Keratinocyte (primary cell): ENCODE results near the gene STK33. TPM values are rescaled to one million over a fixed set of nuclear protein-coding genes. Genes with fewer than 3 reads are reported as not detected.

Source experiments
- DNase-seq: peaks from one replicate; pipeline ENCODE4 v3.0.0-alpha.2; 2011; ENCODE audit warnings: low read depth, missing footprints, low spot score
- FAIRE-seq: peaks from 2 replicates; lab custom pipeline; 2011; peaks lifted over from hg19 to GRCh38; lab: Jason Lieb, UNC
- H2AFZ ChIP-seq: 2 replicates; pipeline ENCODE4 v1.6.0; 2012; ENCODE audit warnings: low read length, control low read depth, inconsistent platforms; ENCODE audit not compliant: control insufficient read depth
- H3K27ac ChIP-seq: 2 replicates; pipeline ENCODE4 v1.5.1; 2011; ENCODE audit warnings: low read length; ENCODE audit not compliant: control insufficient read depth, insufficient read depth
- H3K27me3 ChIP-seq: 3 replicates; pipeline ENCODE4 v1.6.0; 2011; ENCODE audit warnings: low read length; ENCODE audit not compliant: control insufficient read depth, insufficient read depth; ENCODE audit errors: extremely low read depth
- H3K36me3 ChIP-seq, 2 experiments: 2 replicates in 1 of 2; 3 replicates in 1 of 2; pipeline ENCODE4 v1.5.1; 2011; ENCODE audit warnings: low read length in 2 of 2, mild to moderate bottlenecking in 1 of 2; ENCODE audit not compliant: control insufficient read depth in 2 of 2, insufficient read depth in 2 of 2; ENCODE audit errors: extremely low read depth in 1 of 2
- H3K4me1 ChIP-seq: 3 replicates; pipeline ENCODE4 v1.5.1; 2011; ENCODE audit warnings: low read length; ENCODE audit not compliant: control insufficient read depth, insufficient read depth; ENCODE audit errors: extremely low read depth
- H3K4me2 ChIP-seq: 3 replicates; pipeline ENCODE4 v1.6.0; 2011; ENCODE audit warnings: low read depth, low read length; ENCODE audit not compliant: control insufficient read depth, insufficient read depth; ENCODE audit errors: extremely low read depth
- H3K4me3 ChIP-seq, 3 experiments: fragments of 200-600 bp in 1 of 3; sonication (generic) in 1 of 3; 2 replicates in 2 of 3; 3 replicates in 1 of 3; pipeline ENCODE4 v1.5.1; 2011 to 2016; ENCODE audit warnings: low read length in 3 of 3, mild to moderate bottlenecking in 3 of 3, control low read depth in 2 of 3, inconsistent platforms in 1 of 3, low read depth in 1 of 3, mixed read lengths in 1 of 3, mixed run types in 1 of 3, moderate library complexity in 1 of 3; ENCODE audit not compliant: control insufficient read depth in 2 of 3, insufficient read depth in 2 of 3; ENCODE audit errors: extremely low read depth in 1 of 3
- H3K79me2 ChIP-seq: 2 replicates; pipeline ENCODE4 v1.6.0; 2012; ENCODE audit warnings: low read length; ENCODE audit not compliant: control insufficient read depth, insufficient read depth
- H3K9ac ChIP-seq: 3 replicates; pipeline ENCODE4 v1.6.0; 2011; ENCODE audit warnings: low read length; ENCODE audit not compliant: control insufficient read depth, insufficient read depth; ENCODE audit errors: extremely low read depth
- H3K9me1 ChIP-seq: 3 replicates; pipeline ENCODE4 v1.6.0; 2011; ENCODE audit warnings: low read length; ENCODE audit not compliant: control insufficient read depth, insufficient read depth; ENCODE audit errors: extremely low read depth
- H3K9me3 ChIP-seq: 2 replicates; pipeline ENCODE4 v1.5.1; 2012; ENCODE audit warnings: low read depth, low read length; ENCODE audit not compliant: control insufficient read depth
- H4K20me1 ChIP-seq: 3 replicates; pipeline ENCODE4 v1.6.0; 2011; ENCODE audit warnings: low read length; ENCODE audit not compliant: control insufficient read depth, insufficient read depth; ENCODE audit errors: extremely low read depth
- CTCF ChIP-seq, 3 experiments: IDR thresholded peaks in 1 of 3; conservative IDR thresholded peaks in 1 of 3; optimal IDR thresholded peaks in 1 of 3; 2 replicates in 2 of 3; 3 replicates in 1 of 3; pipeline versions ENCODE3 to v1.5.1; 2011; ENCODE audit warnings: low read length in 3 of 3, mild to moderate bottlenecking in 3 of 3, moderate library complexity in 2 of 3, control low read depth in 1 of 3, inconsistent platforms in 1 of 3; ENCODE audit not compliant: insufficient read depth in 2 of 3; ENCODE audit errors: extremely low read depth in 1 of 3
- EZH2 ChIP-seq: IDR thresholded peaks from one replicate; pipeline ENCODE4 v1.6.1; 2012; ENCODE audit warnings: inconsistent platforms, mild to moderate bottlenecking, low read length, moderate library complexity
- dilution Hi-C: fragments of 300-500 bp; cut with MboI; formaldehyde crosslinking; loops from one replicate; pipeline ENCODE4 v1.7.0; 2020; ENCODE audit warnings: low sequenced_read_pairs; ENCODE audit not compliant: extremely low pct_ligation_motif_present
- polyA plus RNA-seq, 5 experiments: library from polyadenylated mRNA; depleted of rRNA in 3 of 5; stranded (reverse) in 3 of 5; stranded (forward) in 1 of 5; unstranded in 1 of 5; fragments of >200 nt; gene quantifications; 1 replicate in 1 of 5; 2 replicates in 3 of 5; 3 replicates in 1 of 5; pipeline versions ENCODE4 v1.2.1 to v1.2.3, GENCODE V29; 2011 to 2012; ENCODE audit warnings: missing spikeins in 2 of 5, low read depth in 1 of 5, low replicate concordance in 1 of 5

Gene STK33
- polyA plus RNA-seq, 1 donor (not counting 4 experiments of a cell fraction or from before 2014, with no cell fraction given) = 0.05 TPM

- no peak overlapping the region for H3K27ac ChIP-seq
- no peak overlapping the region for H3K9ac ChIP-seq
- FAIRE-seq (no peak), DNase-seq (no peak)
- no peak overlapping the region for H3K4me3 ChIP-seq
- no peaks in the 10 kb centered on the region for H3K9me3 ChIP-seq
- no peak overlapping the region for H2AFZ ChIP-seq
- H3K79me2 ChIP-seq = no peaks in the 10 kb centered on the region
- H3K27me3 ChIP-seq = no peaks in the 10 kb centered on the region
- H4K20me1 ChIP-seq = no peaks in the 10 kb centered on the region
- H3K9me1 ChIP-seq = no peaks in the 10 kb centered on the region
- no peaks in the 10 kb centered on the region for H3K4me1 ChIP-seq
- H3K4me2 ChIP-seq = no peak overlapping the region
- dilution Hi-C loops = no loop called here
- H3K36me3 ChIP-seq = no peaks in the 10 kb centered on the region
- no peak for TF ChIP-seq CTCF (optimal IDR thresholded peaks at IDR 0.05 in 1 of 3, IDR thresholded peaks at IDR 0.05 in 1 of 3, conservative IDR thresholded peaks at IDR 0.05 in 1 of 3; ENCODE audit: extremely low read depth in 1 of 3, insufficient read depth in 2 of 3, low read length in 3 of 3)
- no peak for TF ChIP-seq EZH2
Observed at GRCh38 chr11:8487261-8487660, 106.8 kb downstream of the STK33 start.

- no peaks in the 10 kb centered on the region for H3K4me1 ChIP-seq
- dilution Hi-C loops = no loop called here
- H4K20me1 ChIP-seq = no peaks in the 10 kb centered on the region
- H3K27me3 ChIP-seq = no peaks in the 10 kb centered on the region
- H3K36me3 ChIP-seq = no peaks in the 10 kb centered on the region
- H3K9me1 ChIP-seq = no peaks in the 10 kb centered on the region
- H3K4me3 ChIP-seq = no peak overlapping the region
- no peak overlapping the region for H3K27ac ChIP-seq
- no peak overlapping the region for H3K4me2 ChIP-seq
- FAIRE-seq = no peak
- H3K79me2 ChIP-seq = no peaks in the 10 kb centered on the region
- TF ChIP-seq CTCF (optimal IDR thresholded peaks at IDR 0.05 in 1 of 3, IDR thresholded peaks at IDR 0.05 in 1 of 3, conservative IDR thresholded peaks at IDR 0.05 in 1 of 3; ENCODE audit: extremely low read depth in 1 of 3, insufficient read depth in 2 of 3, low read length in 3 of 3) (no peak), EZH2 (no peak)
- no peaks in the 10 kb centered on the region for H3K9me3 ChIP-seq
- no peak overlapping the region for H3K9ac ChIP-seq
- H2AFZ ChIP-seq = no peak overlapping the region
- no peak for DNase-seq
Observed at GRCh38 chr11:8484251-8484650, 109.8 kb downstream of the STK33 start.
